GM10266 (cell line): Measurements from ENCODE around the gene DBX1.

Source experiments
- DNase-seq: peaks from one replicate; pipeline ENCODE4 v3.0.0; 2012; ENCODE audit errors: extremely low spot score
- CTCF ChIP-seq: IDR thresholded peaks from 2 replicates; pipeline ENCODE4 v1.5.1; 2012; ENCODE audit warnings: mild to moderate bottlenecking, low read depth; ENCODE audit not compliant: control insufficient read depth, insufficient read depth; ENCODE audit errors: missing control alignments

Gene DBX1

GRCh38 chr11:20109731-20110445 lies 50.4 kb downstream of the DBX1 start:
- DNase-seq: no peak

More at GRCh38 chr11:20109731-20110445, 50.4 kb downstream of the DBX1 start:
- no peak for TF ChIP-seq CTCF
